Loucy (cell line): ENCODE results near the gene PODNL1.

Experiments used
- H2AFZ ChIP-seq: fragments of 200-600 bp; sonication (generic); 2 replicates; pipeline ENCODE4 v1.6.0; 2016; ENCODE audit warnings: antibody characterized with exemption, mild to moderate bottlenecking, low read length, moderate library complexity
- H3F3A ChIP-seq: fragments of 200-600 bp; 2 replicates; pipeline ENCODE4 v1.6.0; 2016; ENCODE audit warnings: antibody characterized with exemption, low read depth, mild to moderate bottlenecking
- H3K27me3 ChIP-seq: fragments of 200-600 bp; sonication (generic); 2 replicates; pipeline ENCODE4 v1.6.1; 2014; ENCODE audit warnings: low read length, mild to moderate bottlenecking; ENCODE audit not compliant: insufficient read depth, poor library complexity, severe bottlenecking
- H3K36me3 ChIP-seq: fragments of 200-600 bp; sonication (generic); 2 replicates; pipeline ENCODE4 v1.6.1; 2016; ENCODE audit warnings: low read length; ENCODE audit not compliant: insufficient read depth
- H3K4me1 ChIP-seq: fragments of 200-600 bp; sonication (generic); 2 replicates; pipeline ENCODE4 v1.5.1; 2014; ENCODE audit warnings: low read length, mild to moderate bottlenecking; ENCODE audit not compliant: insufficient read depth, poor library complexity, severe bottlenecking
- H3K4me2 ChIP-seq: fragments of 200-600 bp; sonication (generic); 2 replicates; pipeline ENCODE4 v1.6.0; 2014; ENCODE audit warnings: antibody characterized with exemption, low read length, low read depth, mild to moderate bottlenecking; ENCODE audit not compliant: poor library complexity, severe bottlenecking
- H3K4me3 ChIP-seq: fragments of 200-600 bp; sonication (generic); 2 replicates; pipeline ENCODE4 v1.5.1; 2014; ENCODE audit warnings: low read length, mild to moderate bottlenecking, mixed read lengths; ENCODE audit not compliant: poor library complexity, severe bottlenecking
- H3K79me2 ChIP-seq: fragments of 200-600 bp; sonication (generic); 2 replicates; pipeline ENCODE4 v1.6.1; 2014; ENCODE audit warnings: low read length; ENCODE audit not compliant: insufficient read depth
- H3K9ac ChIP-seq: fragments of 200-600 bp; sonication (generic); 2 replicates; pipeline ENCODE4 v1.6.0; 2014; ENCODE audit warnings: mild to moderate bottlenecking, low read depth, low read length, moderate library complexity; ENCODE audit not compliant: poor library complexity, severe bottlenecking
- H3K9me2 ChIP-seq: fragments of 200-600 bp; sonication (generic); replicated peaks from 2 replicates; pipeline ENCODE4 v1.6.1; 2016; ENCODE audit warnings: low read depth, low read length, mixed read lengths
- H3K9me3 ChIP-seq: fragments of 200-600 bp; sonication (generic); 2 replicates; pipeline ENCODE4 v1.6.1; 2014; ENCODE audit warnings: mild to moderate bottlenecking, antibody characterized with exemption, low read length, low read depth; ENCODE audit not compliant: insufficient read depth
- H4K20me1 ChIP-seq: fragments of 200-600 bp; sonication (generic); 2 replicates; pipeline ENCODE4 v1.6.0; 2014; ENCODE audit warnings: antibody characterized with exemption, low read length, mild to moderate bottlenecking; ENCODE audit not compliant: insufficient read depth, poor library complexity, severe bottlenecking
- CTCF ChIP-seq: fragments of 200-600 bp; sonication (generic); conservative IDR thresholded peaks from 2 replicates; pipeline ENCODE4 v1.5.1; 2014; ENCODE audit warnings: mild to moderate bottlenecking, antibody characterized with exemption, low read length
- EZH2phosphoT487 ChIP-seq: fragments of 200-600 bp; IDR thresholded peaks from 2 replicates; pipeline ENCODE4 v1.6.1; 2018; ENCODE audit warnings: antibody characterized with exemption, mild to moderate bottlenecking, moderate library complexity, borderline replicate concordance

PODNL1 gene

GRCh38 chr19:13937479-13938300 is 527 bp downstream of the PODNL1 start:
- H3K4me2 ChIP-seq = no peak overlapping the region
- no peaks in the 10 kb centered on the region for H3K9me3 ChIP-seq
- no peaks in the 10 kb centered on the region for H3K79me2 ChIP-seq
- no peaks in the 10 kb centered on the region for H3F3A ChIP-seq
- no peak overlapping the region for H3K4me3 ChIP-seq
- no peak overlapping the region for H2AFZ ChIP-seq
- H4K20me1 ChIP-seq = no peaks in the 10 kb centered on the region
- no peak overlapping the region for H3K9ac ChIP-seq
- TF ChIP-seq CTCF = no peak
- no peak for TF ChIP-seq EZH2phosphoT487
- H3K36me3 ChIP-seq = no peaks in the 10 kb centered on the region
- H3K9me2 ChIP-seq = no peaks in the 10 kb centered on the region
- no peaks in the 10 kb centered on the region for H3K4me1 ChIP-seq
- H3K27me3 ChIP-seq = no peaks in the 10 kb centered on the region

GRCh38 chr19:13935765-13936510 is 2.3 kb downstream of the PODNL1 start:
- no peaks in the 10 kb centered on the region for H3K9me2 ChIP-seq
- no peak overlapping the region for H2AFZ ChIP-seq
- no peaks in the 10 kb centered on the region for H3K27me3 ChIP-seq
- H3K9ac ChIP-seq = no peak overlapping the region
- no peak overlapping the region for H3K4me3 ChIP-seq
- H4K20me1 ChIP-seq = no peaks in the 10 kb centered on the region
- TF ChIP-seq CTCF = no peak
- no peaks in the 10 kb centered on the region for H3K79me2 ChIP-seq
- no peaks in the 10 kb centered on the region for H3K9me3 ChIP-seq
- H3K4me1 ChIP-seq = no peaks in the 10 kb centered on the region
- H3F3A ChIP-seq = no peaks in the 10 kb centered on the region
- H3K4me2 ChIP-seq = no peak overlapping the region
- no peaks in the 10 kb centered on the region for H3K36me3 ChIP-seq

GRCh38 chr19:13934785-13935109 is 3.5 kb downstream of the PODNL1 start:
- Histone ChIP-seq H3K36me3 (no peaks in the 10 kb centered on the region), H3K27me3 (no peaks in the 10 kb centered on the region), H3F3A (no peaks in the 10 kb centered on the region), H2AFZ (no peak overlapping the region), H3K4me3 (no peak overlapping the region), H3K4me2 (no peak overlapping the region), H3K4me1 (no peaks in the 10 kb centered on the region), H3K9me2 (no peaks in the 10 kb centered on the region), H3K9me3 (no peaks in the 10 kb centered on the region), H3K79me2 (no peaks in the 10 kb centered on the region), H4K20me1 (no peaks in the 10 kb centered on the region), H3K9ac (no peak overlapping the region)
- TF ChIP-seq CTCF (no peak), EZH2phosphoT487 (no peak)
